ENCODE data around the gene CDK5RAP1. TPM values are rescaled to one million over a fixed set of nuclear protein-coding genes. Genes with fewer than 3 reads are reported as not detected.

The CDK5RAP1 gene
- total and polyA plus RNA-seq, 2 of the 8 experiments (the other 6 are each of a cell fraction or from before 2014, with no cell fraction given): 37.8 to 46.6 TPM

DNA sequence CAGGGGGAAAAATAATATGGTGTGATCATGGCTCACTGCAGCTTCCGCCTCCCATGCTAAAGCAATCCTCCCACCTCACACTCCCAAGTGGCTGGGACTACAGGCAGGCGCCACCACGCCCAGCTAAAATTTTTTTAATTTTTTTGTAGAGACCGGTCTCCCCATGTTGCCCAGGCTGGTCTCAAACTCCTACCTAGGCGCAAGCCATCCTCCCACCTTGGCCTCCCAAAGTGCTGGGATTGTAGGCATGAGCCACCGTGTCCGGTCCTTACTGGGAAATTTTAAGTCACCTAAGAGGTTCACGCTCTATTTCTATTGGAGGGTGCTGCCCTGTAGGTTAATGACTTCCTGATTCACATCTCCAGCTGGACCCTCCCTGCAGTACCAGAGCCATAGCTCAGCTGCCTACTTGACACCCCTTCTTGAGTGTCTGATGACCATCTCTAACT is 626 bp upstream of the CDK5RAP1 start (continued):
- TF ChIP-seq RAD21 (IDR thresholded peaks at IDR 0.05 in 1 of 2, conservative IDR thresholded peaks at IDR 0.05 in 1 of 2; ENCODE audit: low read depth in 2 of 2, low read length in 2 of 2): no peak
- TF ChIP-seq, protein P1, sequence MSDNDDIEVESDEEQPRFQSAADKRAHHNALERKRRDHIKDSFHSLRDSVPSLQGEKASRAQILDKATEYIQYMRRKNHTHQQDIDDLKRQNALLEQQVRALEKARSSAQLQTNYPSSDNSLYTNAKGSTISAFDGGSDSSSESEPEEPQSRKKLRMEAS (IDR thresholded peaks at IDR 0.05): no peak
- TF ChIP-seq TAF7 (optimal IDR thresholded peaks at IDR 0.05; ENCODE audit: borderline replicate concordance, low read depth, low read length): no peak
- no peak for TF ChIP-seq CBX8 (IDR thresholded peaks at IDR 0.05; ENCODE audit: borderline replicate concordance, low read depth, low read length)
- TF ChIP-seq, protein P2, sequence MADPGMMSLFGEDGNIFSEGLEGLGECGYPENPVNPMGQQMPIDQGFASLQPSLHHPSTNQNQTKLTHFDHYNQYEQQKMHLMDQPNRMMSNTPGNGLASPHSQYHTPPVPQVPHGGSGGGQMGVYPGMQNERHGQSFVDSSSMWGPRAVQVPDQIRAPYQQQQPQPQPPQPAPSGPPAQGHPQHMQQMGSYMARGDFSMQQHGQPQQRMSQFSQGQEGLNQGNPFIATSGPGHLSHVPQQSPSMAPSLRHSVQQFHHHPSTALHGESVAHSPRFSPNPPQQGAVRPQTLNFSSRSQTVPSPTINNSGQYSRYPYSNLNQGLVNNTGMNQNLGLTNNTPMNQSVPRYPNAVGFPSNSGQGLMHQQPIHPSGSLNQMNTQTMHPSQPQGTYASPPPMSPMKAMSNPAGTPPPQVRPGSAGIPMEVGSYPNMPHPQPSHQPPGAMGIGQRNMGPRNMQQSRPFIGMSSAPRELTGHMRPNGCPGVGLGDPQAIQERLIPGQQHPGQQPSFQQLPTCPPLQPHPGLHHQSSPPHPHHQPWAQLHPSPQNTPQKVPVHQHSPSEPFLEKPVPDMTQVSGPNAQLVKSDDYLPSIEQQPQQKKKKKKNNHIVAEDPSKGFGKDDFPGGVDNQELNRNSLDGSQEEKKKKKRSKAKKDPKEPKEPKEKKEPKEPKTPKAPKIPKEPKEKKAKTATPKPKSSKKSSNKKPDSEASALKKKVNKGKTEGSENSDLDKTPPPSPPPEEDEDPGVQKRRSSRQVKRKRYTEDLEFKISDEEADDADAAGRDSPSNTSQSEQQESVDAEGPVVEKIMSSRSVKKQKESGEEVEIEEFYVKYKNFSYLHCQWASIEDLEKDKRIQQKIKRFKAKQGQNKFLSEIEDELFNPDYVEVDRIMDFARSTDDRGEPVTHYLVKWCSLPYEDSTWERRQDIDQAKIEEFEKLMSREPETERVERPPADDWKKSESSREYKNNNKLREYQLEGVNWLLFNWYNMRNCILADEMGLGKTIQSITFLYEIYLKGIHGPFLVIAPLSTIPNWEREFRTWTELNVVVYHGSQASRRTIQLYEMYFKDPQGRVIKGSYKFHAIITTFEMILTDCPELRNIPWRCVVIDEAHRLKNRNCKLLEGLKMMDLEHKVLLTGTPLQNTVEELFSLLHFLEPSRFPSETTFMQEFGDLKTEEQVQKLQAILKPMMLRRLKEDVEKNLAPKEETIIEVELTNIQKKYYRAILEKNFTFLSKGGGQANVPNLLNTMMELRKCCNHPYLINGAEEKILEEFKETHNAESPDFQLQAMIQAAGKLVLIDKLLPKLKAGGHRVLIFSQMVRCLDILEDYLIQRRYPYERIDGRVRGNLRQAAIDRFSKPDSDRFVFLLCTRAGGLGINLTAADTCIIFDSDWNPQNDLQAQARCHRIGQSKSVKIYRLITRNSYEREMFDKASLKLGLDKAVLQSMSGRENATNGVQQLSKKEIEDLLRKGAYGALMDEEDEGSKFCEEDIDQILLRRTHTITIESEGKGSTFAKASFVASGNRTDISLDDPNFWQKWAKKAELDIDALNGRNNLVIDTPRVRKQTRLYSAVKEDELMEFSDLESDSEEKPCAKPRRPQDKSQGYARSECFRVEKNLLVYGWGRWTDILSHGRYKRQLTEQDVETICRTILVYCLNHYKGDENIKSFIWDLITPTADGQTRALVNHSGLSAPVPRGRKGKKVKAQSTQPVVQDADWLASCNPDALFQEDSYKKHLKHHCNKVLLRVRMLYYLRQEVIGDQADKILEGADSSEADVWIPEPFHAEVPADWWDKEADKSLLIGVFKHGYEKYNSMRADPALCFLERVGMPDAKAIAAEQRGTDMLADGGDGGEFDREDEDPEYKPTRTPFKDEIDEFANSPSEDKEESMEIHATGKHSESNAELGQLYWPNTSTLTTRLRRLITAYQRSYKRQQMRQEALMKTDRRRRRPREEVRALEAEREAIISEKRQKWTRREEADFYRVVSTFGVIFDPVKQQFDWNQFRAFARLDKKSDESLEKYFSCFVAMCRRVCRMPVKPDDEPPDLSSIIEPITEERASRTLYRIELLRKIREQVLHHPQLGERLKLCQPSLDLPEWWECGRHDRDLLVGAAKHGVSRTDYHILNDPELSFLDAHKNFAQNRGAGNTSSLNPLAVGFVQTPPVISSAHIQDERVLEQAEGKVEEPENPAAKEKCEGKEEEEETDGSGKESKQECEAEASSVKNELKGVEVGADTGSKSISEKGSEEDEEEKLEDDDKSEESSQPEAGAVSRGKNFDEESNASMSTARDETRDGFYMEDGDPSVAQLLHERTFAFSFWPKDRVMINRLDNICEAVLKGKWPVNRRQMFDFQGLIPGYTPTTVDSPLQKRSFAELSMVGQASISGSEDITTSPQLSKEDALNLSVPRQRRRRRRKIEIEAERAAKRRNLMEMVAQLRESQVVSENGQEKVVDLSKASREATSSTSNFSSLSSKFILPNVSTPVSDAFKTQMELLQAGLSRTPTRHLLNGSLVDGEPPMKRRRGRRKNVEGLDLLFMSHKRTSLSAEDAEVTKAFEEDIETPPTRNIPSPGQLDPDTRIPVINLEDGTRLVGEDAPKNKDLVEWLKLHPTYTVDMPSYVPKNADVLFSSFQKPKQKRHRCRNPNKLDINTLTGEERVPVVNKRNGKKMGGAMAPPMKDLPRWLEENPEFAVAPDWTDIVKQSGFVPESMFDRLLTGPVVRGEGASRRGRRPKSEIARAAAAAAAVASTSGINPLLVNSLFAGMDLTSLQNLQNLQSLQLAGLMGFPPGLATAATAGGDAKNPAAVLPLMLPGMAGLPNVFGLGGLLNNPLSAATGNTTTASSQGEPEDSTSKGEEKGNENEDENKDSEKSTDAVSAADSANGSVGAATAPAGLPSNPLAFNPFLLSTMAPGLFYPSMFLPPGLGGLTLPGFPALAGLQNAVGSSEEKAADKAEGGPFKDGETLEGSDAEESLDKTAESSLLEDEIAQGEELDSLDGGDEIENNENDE (IDR thresholded peaks at IDR 0.05; ENCODE audit: insufficient replicate concordance, low read length): no peak
- TF ChIP-seq CHD2 (IDR thresholded peaks at IDR 0.05; ENCODE audit: low read length): no peak
- TF ChIP-seq CHD1 (IDR thresholded peaks at IDR 0.05; ENCODE audit: low read depth, low read length): no peak
- TF ChIP-seq CEBPB (IDR thresholded peaks at IDR 0.05; ENCODE audit: low read depth, low read length): no peak
- no peak for TF ChIP-seq KDM4A (IDR thresholded peaks at IDR 0.05; ENCODE audit: low read depth, low read length, severe bottlenecking)
- no peak for TF ChIP-seq NANOG (IDR thresholded peaks at IDR 0.05; ENCODE audit: insufficient read depth, low read depth, low read length, poor library complexity, severe bottlenecking)

Measured in H1 (cell line).